Natural killer cell (primary cell): ENCODE data around the gene COL20A1. TPM values are rescaled to one million over a fixed set of nuclear protein-coding genes. Genes with fewer than 3 reads are reported as not detected.

Experiments
- ATAC-seq, 3 donors: fragments of 150-1000 bp in 2 of 3; fragments of 200-7000 bp in 1 of 3; cut with Tn5 transposase; 1 replicate in 1 of 3; 2 replicates in 2 of 3; pipeline ENCODE4 v1.10.0; 2021; ENCODE audit warnings: mild to moderate bottlenecking in 2 of 3, moderate library complexity in 2 of 3
- DNase-seq, 2 donors: peaks; one replicate each; pipeline versions ENCODE4 v3.0.0 to v3.0.0-alpha.2; 2013 to 2021; ENCODE audit warnings: mixed read lengths in 1 of 2
- H3K27ac ChIP-seq: one replicate; pipeline ENCODE4 v1.5.1; 2013; ENCODE audit warnings: mild to moderate bottlenecking, low read length
- H3K27me3 ChIP-seq: one replicate; pipeline ENCODE4 v1.6.1; 2013; ENCODE audit warnings: low read length; ENCODE audit not compliant: control insufficient read depth, insufficient read depth
- H3K36me3 ChIP-seq: one replicate; pipeline ENCODE4 v1.6.1; 2013; ENCODE audit warnings: low read length; ENCODE audit not compliant: control insufficient read depth, insufficient read depth
- H3K4me1 ChIP-seq: one replicate; pipeline ENCODE4 v1.6.1; 2013; ENCODE audit warnings: low read length; ENCODE audit not compliant: control insufficient read depth, insufficient read depth
- H3K4me3 ChIP-seq: one replicate; pipeline ENCODE4 v1.5.1; 2013; ENCODE audit warnings: low read length
- H3K9me3 ChIP-seq: one replicate; pipeline ENCODE4 v1.6.1; 2013; ENCODE audit warnings: low read length; ENCODE audit not compliant: control insufficient read depth, insufficient read depth
- H3K27ac Mint-ChIP-seq, 2 donors: one replicate each; pipeline ENCODE4 v1.8.0; 2022; ENCODE audit warnings: mild to moderate bottlenecking in 2 of 2, mixed read lengths in 2 of 2, moderate library complexity in 1 of 2
- H3K27me3 Mint-ChIP-seq, 2 donors: one replicate each; pipeline ENCODE4 v1.8.0; 2022; ENCODE audit warnings: low read depth in 2 of 2, mixed read lengths in 2 of 2
- H3K36me3 Mint-ChIP-seq: one replicate; pipeline ENCODE4 v1.8.0; 2022; ENCODE audit warnings: mixed read lengths
- H3K4me1 Mint-ChIP-seq, 2 donors: one replicate each; pipeline ENCODE4 v1.8.0; 2022; ENCODE audit warnings: mixed read lengths in 2 of 2
- H3K4me3 Mint-ChIP-seq: one replicate; pipeline ENCODE4 v1.8.0; 2022; ENCODE audit warnings: mild to moderate bottlenecking, moderate library complexity, mixed read lengths
- H3K9me3 Mint-ChIP-seq, 2 donors: one replicate each; pipeline ENCODE4 v1.8.0; 2022; ENCODE audit warnings: mixed read lengths in 2 of 2
- WGBS: methylation state at CpG from one replicate; pipeline ENCODE4 v1.1.7; 2013; ENCODE audit warnings: missing lambda C conversion rate; ENCODE audit not compliant: insufficient coverage; 5-methylcytosine and 5-hydroxymethylcytosine counted together
- intact Hi-C: fragments of 100-400 bp; cut with micrococcal nuclease; formaldehyde crosslinking; loops from one replicate; pipeline ENCODE4 v1.14.2; 2022
- total RNA-seq, 4 donors: library from RNA; stranded (reverse); fragments of 120-200 nt in 1 of 4; gene quantifications; one replicate each; pipeline versions ENCODE4 v1.2.3 to v1.2.4, GENCODE V29; 2013 to 2022
- TF ChIP-seq, protein P1 (sequence below): fragments of 200-600 bp; IDR thresholded peaks from one replicate; pipeline ENCODE4 v1.8.0; 2022; ENCODE audit warnings: antibody characterized with exemption

The COL20A1 gene
- total RNA-seq, 3 donors from 2014 or later (not counting 1 experiment from before 2014, with no cell fraction given): 0.12 to 0.33 TPM; not detected in 1

DNA sequence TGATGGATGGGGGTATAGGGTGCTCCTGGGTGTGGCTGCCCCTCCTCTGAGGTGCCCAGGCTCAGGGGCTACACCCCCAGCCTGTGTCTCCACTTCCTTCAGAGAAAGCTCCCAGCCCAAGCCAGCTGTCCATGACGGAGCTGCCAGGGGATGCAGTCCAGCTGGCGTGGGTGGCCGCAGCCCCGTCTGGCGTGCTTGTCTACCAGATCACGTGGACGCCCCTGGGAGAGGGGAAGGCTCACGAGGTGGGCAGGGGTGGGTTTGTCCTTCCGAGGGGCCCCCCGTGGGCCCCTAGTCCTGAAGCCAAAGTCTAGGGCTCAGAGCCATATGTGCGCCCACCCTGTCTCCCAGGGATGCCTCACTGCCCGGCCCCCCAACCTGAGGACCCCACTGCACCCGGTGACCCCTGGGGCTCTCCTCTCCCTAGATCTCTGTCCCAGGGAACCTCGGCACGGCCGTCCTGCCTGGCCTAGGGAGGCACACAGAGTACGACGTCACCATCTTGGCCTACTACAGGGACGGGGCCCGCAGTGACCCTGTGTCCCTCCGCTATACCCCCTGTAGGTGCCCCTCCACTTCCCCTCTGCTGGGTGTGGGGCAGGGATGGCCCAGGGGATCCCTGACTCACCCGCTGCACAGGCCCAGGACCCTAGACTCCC lies 19.8 kb downstream of the COL20A1 start:
- H3K4me1 ChIP-seq: peaks cover 3% of the 10 kb centered on the region
- no peaks in the 10 kb centered on the region for H3K27me3 ChIP-seq
- Mint-ChIP-seq H3K27me3 (no peaks in the 10 kb centered on the region), H3K36me3 (no peaks in the 10 kb centered on the region), H3K4me1 (no peaks in the 10 kb centered on the region), H3K4me3 (no peak overlapping the region), H3K27ac (no peak overlapping the region), H3K9me3 (no peaks in the 10 kb centered on the region)
- H3K4me3 ChIP-seq: no peak overlapping the region
- DNase-seq: no peak
- no peak for ATAC-seq
- intact Hi-C loops: no loop called here
- H3K27ac ChIP-seq: no peak overlapping the region
- WGBS: 92% methylated on average over 22 of the region's 22 CpGs
- H3K36me3 ChIP-seq: no peaks in the 10 kb centered on the region
- H3K9me3 ChIP-seq: no peaks in the 10 kb centered on the region
- TF ChIP-seq, protein P1, sequence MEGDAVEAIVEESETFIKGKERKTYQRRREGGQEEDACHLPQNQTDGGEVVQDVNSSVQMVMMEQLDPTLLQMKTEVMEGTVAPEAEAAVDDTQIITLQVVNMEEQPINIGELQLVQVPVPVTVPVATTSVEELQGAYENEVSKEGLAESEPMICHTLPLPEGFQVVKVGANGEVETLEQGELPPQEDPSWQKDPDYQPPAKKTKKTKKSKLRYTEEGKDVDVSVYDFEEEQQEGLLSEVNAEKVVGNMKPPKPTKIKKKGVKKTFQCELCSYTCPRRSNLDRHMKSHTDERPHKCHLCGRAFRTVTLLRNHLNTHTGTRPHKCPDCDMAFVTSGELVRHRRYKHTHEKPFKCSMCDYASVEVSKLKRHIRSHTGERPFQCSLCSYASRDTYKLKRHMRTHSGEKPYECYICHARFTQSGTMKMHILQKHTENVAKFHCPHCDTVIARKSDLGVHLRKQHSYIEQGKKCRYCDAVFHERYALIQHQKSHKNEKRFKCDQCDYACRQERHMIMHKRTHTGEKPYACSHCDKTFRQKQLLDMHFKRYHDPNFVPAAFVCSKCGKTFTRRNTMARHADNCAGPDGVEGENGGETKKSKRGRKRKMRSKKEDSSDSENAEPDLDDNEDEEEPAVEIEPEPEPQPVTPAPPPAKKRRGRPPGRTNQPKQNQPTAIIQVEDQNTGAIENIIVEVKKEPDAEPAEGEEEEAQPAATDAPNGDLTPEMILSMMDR: no peak

GRCh38 chr20:63313349-63314014 lies 20.5 kb downstream of the COL20A1 start:
- peaks cover 3% of the 10 kb centered on the region for H3K4me1 ChIP-seq
- Mint-ChIP-seq H3K4me1 (no peaks in the 10 kb centered on the region), H3K36me3 (no peaks in the 10 kb centered on the region), H3K27ac (no peak overlapping the region), H3K4me3 (no peak overlapping the region), H3K9me3 (no peaks in the 10 kb centered on the region), H3K27me3 (no peaks in the 10 kb centered on the region)
- H3K4me3 ChIP-seq: no peak overlapping the region
- TF ChIP-seq, protein P1: no peak
- no peak overlapping the region for H3K27ac ChIP-seq
- WGBS: 76% methylated on average over 25 of the region's 25 CpGs
- intact Hi-C loops: no loop called here
- H3K9me3 ChIP-seq: no peaks in the 10 kb centered on the region
- DNase-seq: no peak
- no peaks in the 10 kb centered on the region for H3K27me3 ChIP-seq
- no peaks in the 10 kb centered on the region for H3K36me3 ChIP-seq
- no peak for ATAC-seq

- H3K9me3 ChIP-seq: no peaks in the 10 kb centered on the region
- no peaks in the 10 kb centered on the region for H3K27me3 ChIP-seq
- no peak overlapping the region for H3K27ac ChIP-seq
- Mint-ChIP-seq H3K27ac (no peak overlapping the region), H3K4me1 (no peaks in the 10 kb centered on the region), H3K4me3 (no peak overlapping the region), H3K27me3 (no peaks in the 10 kb centered on the region), H3K9me3 (no peaks in the 10 kb centered on the region), H3K36me3 (no peaks in the 10 kb centered on the region)
- WGBS: 69% methylated on average over 9 of the region's 9 CpGs
- H3K36me3 ChIP-seq: no peaks in the 10 kb centered on the region
- intact Hi-C loops: no loop called here
- H3K4me3 ChIP-seq: no peak overlapping the region
- ATAC-seq: no peak
- no peak for DNase-seq
- H3K4me1 ChIP-seq: peaks cover 3% of the 10 kb centered on the region
- TF ChIP-seq, protein P1: no peak
Observed at GRCh38 chr20:63314015-63314471, 21.1 kb downstream of the COL20A1 start.
